HEK293T (cell line): ENCODE measurements around the gene BNIP2.

ENCODE experiments used
- BHLHE40 ChIP-seq: fragments of 450-650 bp; IDR thresholded peaks from 2 replicates; pipeline ENCODE4 v1.6.1; 2016; ENCODE audit warnings: mild to moderate bottlenecking, moderate library complexity, borderline replicate concordance
- CTBP1 ChIP-seq: fragments of 450-650 bp; IDR thresholded peaks from 2 replicates; pipeline ENCODE4 v1.6.1; 2016; ENCODE audit warnings: borderline replicate concordance
- ELF4 ChIP-seq: fragments of 450-650 bp; IDR thresholded peaks from 2 replicates; pipeline ENCODE4 v1.6.1; 2017; ENCODE audit warnings: antibody characterized with exemption
- FOXA1 ChIP-seq: fragments of 450-650 bp; IDR thresholded peaks from 2 replicates; pipeline ENCODE4 v1.6.1; 2016; ENCODE audit warnings: mild to moderate bottlenecking
- FOXK2 ChIP-seq: fragments of 450-650 bp; IDR thresholded peaks from 2 replicates; pipeline ENCODE4 v1.6.1; 2016; ENCODE audit warnings: mild to moderate bottlenecking
- FOXM1 ChIP-seq: fragments of 450-650 bp; IDR thresholded peaks from 2 replicates; pipeline ENCODE4 v1.6.1; 2017; ENCODE audit warnings: mild to moderate bottlenecking, borderline replicate concordance
- HDGF ChIP-seq: fragments of 450-650 bp; IDR thresholded peaks from 2 replicates; pipeline ENCODE4 v1.6.1; 2017; ENCODE audit warnings: antibody characterized with exemption, borderline replicate concordance
- L3MBTL2 ChIP-seq: fragments of 450-650 bp; conservative IDR thresholded peaks from 2 replicates; pipeline ENCODE4 v1.6.1; 2016; ENCODE audit warnings: mild to moderate bottlenecking
- NFRKB ChIP-seq: fragments of 450-650 bp; IDR thresholded peaks from 2 replicates; pipeline ENCODE4 v1.6.1; 2016; ENCODE audit warnings: mild to moderate bottlenecking, moderate library complexity
- SP1 ChIP-seq: fragments of 450-650 bp; IDR thresholded peaks from 2 replicates; pipeline ENCODE4 v1.6.1; 2017
- SUZ12 ChIP-seq: fragments of 450-650 bp; IDR thresholded peaks from 2 replicates; pipeline ENCODE4 v1.6.1; 2016; ENCODE audit warnings: mild to moderate bottlenecking
- TARDBP ChIP-seq: fragments of 450-650 bp; IDR thresholded peaks from 2 replicates; pipeline ENCODE4 v1.6.1; 2016
- ZNF384 ChIP-seq: fragments of 450-650 bp; IDR thresholded peaks from 2 replicates; pipeline ENCODE4 v1.6.1; 2016
- TF ChIP-seq, protein P1 (sequence below): fragments of 450-650 bp; IDR thresholded peaks from 2 replicates; pipeline ENCODE4 v1.6.1; 2016

DNA sequence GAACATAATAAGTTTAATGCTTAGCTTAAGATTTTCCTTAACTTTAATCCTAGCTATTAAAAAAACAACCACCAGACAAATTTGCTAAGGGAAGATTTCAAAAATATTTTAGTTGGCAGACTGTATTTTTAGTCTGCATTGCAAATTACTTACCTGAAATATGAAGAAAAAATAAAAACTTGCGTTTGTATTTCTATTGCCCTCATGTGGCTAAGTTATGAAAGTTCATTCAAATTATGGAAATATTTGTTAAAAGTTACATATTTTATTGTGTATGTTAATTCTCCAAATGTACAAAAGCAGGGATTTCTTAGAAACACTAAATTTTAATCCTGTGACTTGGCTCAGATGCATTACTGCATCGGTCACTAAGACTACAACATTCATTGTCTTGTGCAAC, 46.8 kb downstream of the BNIP2 start:
- TF ChIP-seq FOXM1 (no peak), ZNF384 (no peak), SUZ12 (no peak), SP1 (no peak), ELF4 (no peak), HDGF (no peak), BHLHE40 (no peak), TARDBP (no peak), CTBP1 (no peak), NFRKB (no peak), FOXA1 (no peak), L3MBTL2 (no peak), FOXK2 (no peak)
- TF ChIP-seq, protein P1, sequence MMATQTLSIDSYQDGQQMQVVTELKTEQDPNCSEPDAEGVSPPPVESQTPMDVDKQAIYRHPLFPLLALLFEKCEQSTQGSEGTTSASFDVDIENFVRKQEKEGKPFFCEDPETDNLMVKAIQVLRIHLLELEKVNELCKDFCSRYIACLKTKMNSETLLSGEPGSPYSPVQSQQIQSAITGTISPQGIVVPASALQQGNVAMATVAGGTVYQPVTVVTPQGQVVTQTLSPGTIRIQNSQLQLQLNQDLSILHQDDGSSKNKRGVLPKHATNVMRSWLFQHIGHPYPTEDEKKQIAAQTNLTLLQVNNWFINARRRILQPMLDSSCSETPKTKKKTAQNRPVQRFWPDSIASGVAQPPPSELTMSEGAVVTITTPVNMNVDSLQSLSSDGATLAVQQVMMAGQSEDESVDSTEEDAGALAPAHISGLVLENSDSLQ: no peak
